NOMO-1 treated with dmso at 0.1 percent for 144 hours (cell line): Measurements from ENCODE around the gene N4BP3.
A peak's percentile ranks its signal among the peaks of the same experiment; 100 is the strongest.

Source experiments
- DNase-seq: peaks from one replicate; lab custom pipeline; 2025; ENCODE audit not compliant: unreplicated experiment; lab: John Stamatoyannopoulos, UW

The N4BP3 gene

GRCh38 chr5:178145965-178146820 is 32.9 kb downstream of the N4BP3 start:
- no peak for DNase-seq

GRCh38 chr5:178147406-178147805 is 34.1 kb downstream of the N4BP3 start:
- DNase-seq = no peak

GRCh38 chr5:178149199-178149932 is 36.0 kb downstream of the N4BP3 start:
- no peak for DNase-seq

- DNase-seq = no peak
These were observed 37.8 kb downstream of the N4BP3 start for GRCh38 chr5:178150977-178151734.

DNA sequence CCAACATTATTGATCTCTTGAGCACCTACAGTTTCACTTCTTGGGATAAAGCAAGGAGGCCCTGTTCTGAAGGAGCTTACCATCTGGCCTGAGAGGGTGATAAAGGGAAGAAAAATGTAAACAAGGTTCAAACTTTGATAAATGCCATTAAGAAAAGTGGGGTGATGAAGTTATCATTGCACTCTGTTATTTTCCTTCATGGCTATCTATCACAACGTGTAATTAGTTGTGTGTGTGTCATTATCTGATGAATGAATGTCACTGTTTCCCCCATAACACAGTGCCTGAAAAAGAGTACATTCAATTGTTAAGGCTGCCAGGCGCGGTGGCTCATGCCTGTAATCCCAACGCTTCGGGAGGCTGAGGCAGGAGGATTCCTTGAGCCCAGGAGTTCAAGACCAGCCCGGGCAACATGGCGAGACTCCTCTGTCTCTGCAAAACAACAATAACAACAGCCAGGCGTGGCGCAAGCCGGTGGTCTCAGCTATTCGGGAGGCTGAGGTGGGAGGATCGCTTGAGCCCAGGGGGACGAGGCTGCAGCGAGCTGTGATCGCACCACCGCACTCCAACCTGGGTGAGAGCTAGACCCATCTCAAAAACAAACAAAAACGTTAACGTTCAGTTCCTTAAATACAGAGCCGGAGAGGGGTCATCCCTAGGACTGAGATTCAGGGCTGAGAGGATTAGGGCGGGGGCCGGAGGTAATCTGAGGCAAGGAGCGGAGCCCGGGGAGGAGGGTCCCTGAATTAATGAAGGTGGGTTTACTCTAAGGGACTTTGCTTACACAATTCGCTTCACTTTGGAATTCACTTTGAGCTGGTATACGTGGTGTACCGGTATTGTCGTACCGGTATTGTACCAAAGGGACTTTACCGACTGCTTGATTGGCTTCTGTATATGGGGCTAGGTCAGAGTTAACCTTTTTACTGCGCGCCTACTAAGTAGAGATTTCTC is 39.4 kb downstream of the N4BP3 start:
- DNase-seq = no peak

DNA sequence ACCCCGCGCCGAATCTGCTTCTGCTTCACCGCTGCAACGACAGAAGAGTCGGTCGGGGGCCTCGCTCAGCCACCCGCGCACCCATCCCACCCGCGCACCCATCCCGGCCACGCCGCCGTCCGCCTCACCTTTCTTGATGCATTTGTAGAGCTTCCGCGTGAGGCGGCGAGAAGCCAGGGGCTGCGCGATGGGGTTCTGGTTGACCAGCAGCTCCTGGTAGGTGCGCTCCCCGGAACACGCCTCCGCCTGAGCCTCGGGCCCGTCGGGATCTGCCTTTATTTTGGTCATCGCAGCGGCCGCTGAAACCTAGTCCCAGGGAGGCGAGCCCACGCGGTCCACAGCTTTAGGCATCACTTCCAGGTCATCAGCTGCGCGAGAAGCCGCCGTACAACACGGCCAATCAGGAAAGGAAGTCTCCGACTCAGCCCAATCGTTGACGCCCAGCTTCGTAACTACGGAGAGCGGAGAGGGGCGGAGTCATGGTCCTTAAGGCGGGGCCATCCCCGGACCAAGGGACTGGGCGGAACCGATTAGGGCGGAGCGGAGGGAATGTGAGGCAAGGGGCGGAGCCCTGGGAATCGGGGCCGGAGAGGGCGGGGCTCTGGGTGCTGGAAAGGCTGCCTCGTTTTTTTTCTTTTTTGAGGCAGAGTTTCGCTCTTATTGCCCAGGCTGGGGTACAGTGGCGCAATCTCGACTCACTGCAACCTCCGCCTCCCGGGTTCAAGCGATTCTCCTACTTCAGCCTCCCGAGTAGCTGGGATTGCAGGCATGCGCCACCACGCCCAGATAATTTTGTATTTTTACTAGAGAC is 40.4 kb downstream of the N4BP3 start, which contains the start of gene NHP2:
TSS of gene NHP2 (minus strand) at position 356 of the 811 bp plus-strand sequence. CDS start at position 288, 68 bp downstream.
- peak; percentile 97 for DNase-seq

DNA sequence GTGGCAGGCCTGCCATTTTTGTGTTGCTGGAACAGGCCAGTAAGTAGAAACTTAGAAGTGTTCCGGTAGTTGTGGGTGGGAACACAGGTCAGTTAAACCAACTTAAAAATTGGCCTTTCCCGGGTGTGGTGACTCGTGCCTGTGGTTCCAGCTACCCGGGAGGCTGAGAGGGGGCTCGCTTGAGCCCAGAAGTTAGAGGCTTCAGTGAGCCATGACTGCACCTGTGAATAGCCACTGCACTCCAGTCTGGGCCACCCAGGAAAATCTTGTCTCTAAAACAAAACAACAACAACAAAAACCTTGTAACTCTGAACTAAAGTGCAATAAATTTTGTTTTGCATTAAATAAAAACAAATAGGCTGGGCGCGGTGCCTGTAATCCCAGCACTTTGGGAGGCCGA is 41.7 kb downstream of the N4BP3 start:
- no peak for DNase-seq

DNA sequence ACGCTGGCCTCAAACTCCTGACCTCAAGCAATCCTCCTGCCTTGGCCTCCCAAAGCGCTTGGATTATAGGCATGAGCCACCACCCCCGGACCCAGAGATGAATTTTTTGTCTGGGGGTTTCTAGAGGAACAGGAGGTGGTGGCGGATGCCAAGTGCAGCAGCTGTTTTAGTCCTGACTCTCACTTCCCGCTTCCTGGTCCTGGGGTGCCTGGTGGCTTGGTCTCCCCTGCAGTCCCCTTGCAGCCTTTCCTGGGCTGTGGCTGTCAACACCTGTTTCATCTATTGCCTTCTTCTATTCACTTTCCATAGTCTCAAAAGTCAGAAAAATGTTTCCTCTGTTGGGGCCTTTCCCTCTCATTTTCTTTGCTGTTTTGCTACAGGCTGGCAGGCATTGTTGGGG is 46.8 kb downstream of the N4BP3 start:
- DNase-seq = no peak

GRCh38 chr5:178162481-178162880 is 49.1 kb downstream of the N4BP3 start:
- no peak for DNase-seq

DNA sequence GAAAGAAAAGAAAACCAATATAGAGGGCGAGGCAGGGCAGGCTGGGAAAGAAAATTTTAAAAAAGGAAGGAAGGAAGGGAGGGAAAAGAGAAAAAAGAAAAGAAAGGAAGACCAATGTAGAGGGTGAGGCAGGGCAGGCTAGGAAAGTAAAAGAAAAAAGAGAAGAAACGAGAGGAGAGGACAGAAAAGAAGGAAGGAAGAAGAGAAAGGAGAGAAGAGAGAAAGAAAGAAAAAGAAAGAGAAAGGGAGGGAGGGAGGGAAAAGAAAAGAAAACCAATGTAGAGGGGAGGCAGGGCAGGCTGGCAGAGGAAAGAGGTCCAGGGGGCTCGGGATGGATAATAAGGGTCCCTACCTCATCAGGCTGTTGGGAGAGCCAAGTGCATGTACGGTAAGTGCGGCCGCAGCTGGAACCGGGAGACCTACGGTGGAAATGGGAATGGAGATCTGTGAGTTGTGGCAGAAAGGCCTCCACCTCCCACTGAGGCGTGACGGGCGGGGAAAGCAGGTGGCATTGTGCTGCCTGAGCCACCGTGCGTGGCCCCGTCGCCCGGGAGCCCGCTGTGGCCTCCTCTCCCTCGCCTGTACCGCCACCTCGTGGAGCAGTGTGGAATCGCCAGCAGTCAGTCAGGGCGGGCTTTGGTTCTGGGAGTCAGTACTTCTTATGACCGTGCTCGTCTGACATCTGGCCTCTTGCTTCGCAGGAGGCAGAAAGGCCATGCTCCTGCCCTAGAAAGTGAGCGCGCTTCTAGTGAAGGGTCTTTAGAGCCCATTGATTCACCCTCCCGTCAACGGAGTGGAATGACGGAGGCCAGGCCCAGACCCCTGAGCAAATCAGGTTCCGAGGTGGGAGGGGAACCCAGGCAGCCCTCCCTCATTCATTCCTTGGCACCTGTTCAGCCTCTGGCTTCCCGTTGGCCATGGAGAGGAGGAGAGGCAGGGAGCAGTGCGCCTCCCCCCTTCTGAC is 50.7 kb downstream of the N4BP3 start:
- DNase-seq = peak; percentile 75

GRCh38 chr5:178165581-178165980 is 52.2 kb downstream of the N4BP3 start:
- DNase-seq = no peak

DNA sequence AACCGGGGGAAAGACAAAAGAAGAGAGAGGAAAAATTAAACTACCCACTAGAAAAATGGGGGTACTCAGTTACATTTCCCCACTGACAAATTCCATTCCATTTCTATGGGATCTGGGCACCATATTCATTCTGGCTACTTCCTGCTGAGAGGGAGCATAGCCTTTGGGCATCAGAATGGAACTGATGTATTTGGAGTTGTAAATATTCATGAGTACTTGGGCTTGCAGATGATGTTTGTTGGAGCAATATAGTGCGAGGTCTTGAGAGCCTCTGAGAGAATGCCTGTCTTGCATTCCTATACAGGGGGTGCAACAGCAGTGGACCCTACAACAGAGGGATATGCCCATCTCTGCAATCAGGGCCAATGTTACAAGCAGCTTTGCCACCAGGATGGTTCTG is 57.1 kb downstream of the N4BP3 start:
- DNase-seq = no peak

DNA sequence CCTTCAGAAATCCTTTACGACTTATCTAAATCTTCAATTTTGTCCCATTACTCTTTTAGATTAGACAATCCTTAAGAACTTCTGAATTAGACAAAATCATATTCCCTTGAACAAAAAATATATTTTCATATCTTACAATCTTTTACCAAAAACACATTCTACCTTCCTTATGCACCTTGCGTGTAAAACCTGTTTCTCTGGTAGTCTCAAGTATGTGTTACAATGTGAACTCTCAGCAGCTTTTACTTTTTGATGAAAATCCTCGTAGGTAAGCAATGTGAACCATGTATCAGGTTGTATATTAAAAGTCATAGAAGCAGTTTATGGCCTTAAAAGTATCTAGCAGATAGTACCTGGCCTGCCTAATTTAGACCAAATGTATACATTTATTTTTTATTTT is 61.1 kb downstream of the N4BP3 start:
- DNase-seq = no peak
